Measurements from ENCODE around the gene FCHO2.

Gene FCHO2

GRCh38 chr5:73115399-73116051 is 159.7 kb downstream of the FCHO2 start:
- DNase-seq: peak; percentile 23

GRCh38 chr5:73116506-73116905 is 160.7 kb downstream of the FCHO2 start:
- no peak for DNase-seq

- DNase-seq: no peak
Observed at GRCh38 chr5:73117088-73117740, 161.4 kb downstream of the FCHO2 start.

GRCh38 chr5:73118391-73118973 is 162.6 kb downstream of the FCHO2 start:
- DNase-seq: no peak

- DNase-seq: no peak
Observed at GRCh38 chr5:73119451-73120157, 163.8 kb downstream of the FCHO2 start.

- DNase-seq: peak; percentile 33
Observed at GRCh38 chr5:73120222-73121118, 164.6 kb downstream of the FCHO2 start, which contains the start of gene TMEM171. TSS of gene TMEM171 (plus strand) at chr5:73120575. CDS start at chr5:73123374, 2,799 bp downstream.

GRCh38 chr5:73121119-73121463 is 165.2 kb downstream of the FCHO2 start:
- DNase-seq: no peak

- DNase-seq: no peak
Observed at GRCh38 chr5:73122875-73123810, 167.3 kb downstream of the FCHO2 start.

- no peak for DNase-seq
Observed at GRCh38 chr5:73125289-73125688, 169.4 kb downstream of the FCHO2 start.

GRCh38 chr5:73126381-73126780 is 170.5 kb downstream of the FCHO2 start:
- no peak for DNase-seq

- no peak for DNase-seq
Observed at GRCh38 chr5:73126957-73127356, 171.1 kb downstream of the FCHO2 start.

- no peak for DNase-seq
Observed at GRCh38 chr5:73129143-73129542, 173.3 kb downstream of the FCHO2 start.

GRCh38 chr5:73130811-73131210 is 175.0 kb downstream of the FCHO2 start:
- no peak for DNase-seq

GRCh38 chr5:73131711-73132425 is 176.0 kb downstream of the FCHO2 start:
- no peak for DNase-seq

GRCh38 chr5:73132759-73133158 is 176.9 kb downstream of the FCHO2 start:
- no peak for DNase-seq

- DNase-seq: no peak
Observed at GRCh38 chr5:73135021-73135420, 179.2 kb downstream of the FCHO2 start.

GRCh38 chr5:73135429-73136054 is 179.7 kb downstream of the FCHO2 start:
- DNase-seq: peak; percentile 66

GRCh38 chr5:73136055-73136562 is 180.3 kb downstream of the FCHO2 start:
- no peak for DNase-seq

- no peak for DNase-seq
Observed at GRCh38 chr5:73137563-73138530, 182.0 kb downstream of the FCHO2 start.

Measured in hematopoietic multipotent progenitor cell treated with erythropoietin and hydrocortisone succinate and interleukin-3 and kit ligand, for 4 days (in vitro differentiated cells).